SJCRH30 (cell line): ENCODE data around the gene C19orf73. TPM values are rescaled to one million over a fixed set of nuclear protein-coding genes. Genes with fewer than 3 reads are reported as not detected.

Experiments used
- DNase-seq, 2 experiments: peaks; one replicate each; pipeline ENCODE4 v3.0.0-alpha.2; 2015 to 2020
- H3K27ac ChIP-seq: fragments of 250-450 bp; sonication (Bioruptor Pico); 2 replicates; pipeline ENCODE4 v1.5.1; 2020; ENCODE audit warnings: mild to moderate bottlenecking, moderate library complexity
- H3K27me3 ChIP-seq: fragments of 250-450 bp; sonication (Bioruptor Pico); 2 replicates; pipeline ENCODE4 v1.5.1; 2020; ENCODE audit warnings: mild to moderate bottlenecking, moderate library complexity
- H3K36me3 ChIP-seq: fragments of 250-450 bp; sonication (Bioruptor Pico); 2 replicates; pipeline ENCODE4 v1.5.1; 2020; ENCODE audit warnings: mild to moderate bottlenecking, moderate library complexity
- H3K4me1 ChIP-seq: fragments of 250-450 bp; sonication (Bioruptor Pico); 2 replicates; pipeline ENCODE4 v1.5.1; 2020; ENCODE audit warnings: mild to moderate bottlenecking, moderate library complexity
- H3K4me3 ChIP-seq: fragments of 250-450 bp; sonication (Bioruptor Pico); 2 replicates; pipeline ENCODE4 v1.5.1; 2020; ENCODE audit warnings: mild to moderate bottlenecking, moderate library complexity
- H3K9me3 ChIP-seq: fragments of 250-450 bp; sonication (Bioruptor Pico); replicated peaks from 2 replicates; pipeline ENCODE4 v1.5.1; 2020; ENCODE audit warnings: mild to moderate bottlenecking, moderate library complexity
- total RNA-seq: library from RNA; depleted of rRNA; stranded (reverse); fragments of >200 nt; shearing (Covaris generic); gene quantifications from 2 replicates; pipeline ENCODE4 v1.2.3, GENCODE V29; 2014

Gene C19orf73
- total RNA-seq, 1 experiment from 2014 or later = 1.7 TPM

GRCh38 chr19:49119411-49120324 is 725 bp upstream of the C19orf73 start, which contains the start of gene PPFIA3:
Gene PPFIA3 (plus strand): TSS chr19:49119544. CDS start chr19:49127874, 8,330 bp downstream.
- H3K4me1 ChIP-seq = peaks cover 10% of the 10 kb centered on the region; the same call in 1 of the 2 replicates
- H3K27ac ChIP-seq = peak within 1 kb of the TSS; percentile 86
- H3K9me3 ChIP-seq = no peaks in the 10 kb centered on the region
- no peaks in the 10 kb centered on the region for H3K27me3 ChIP-seq
- H3K36me3 ChIP-seq = no peaks in the 10 kb centered on the region
- H3K4me3 ChIP-seq = peak within 1 kb of the TSS; percentile 65
- DNase-seq = peak; percentile 70

DNA sequence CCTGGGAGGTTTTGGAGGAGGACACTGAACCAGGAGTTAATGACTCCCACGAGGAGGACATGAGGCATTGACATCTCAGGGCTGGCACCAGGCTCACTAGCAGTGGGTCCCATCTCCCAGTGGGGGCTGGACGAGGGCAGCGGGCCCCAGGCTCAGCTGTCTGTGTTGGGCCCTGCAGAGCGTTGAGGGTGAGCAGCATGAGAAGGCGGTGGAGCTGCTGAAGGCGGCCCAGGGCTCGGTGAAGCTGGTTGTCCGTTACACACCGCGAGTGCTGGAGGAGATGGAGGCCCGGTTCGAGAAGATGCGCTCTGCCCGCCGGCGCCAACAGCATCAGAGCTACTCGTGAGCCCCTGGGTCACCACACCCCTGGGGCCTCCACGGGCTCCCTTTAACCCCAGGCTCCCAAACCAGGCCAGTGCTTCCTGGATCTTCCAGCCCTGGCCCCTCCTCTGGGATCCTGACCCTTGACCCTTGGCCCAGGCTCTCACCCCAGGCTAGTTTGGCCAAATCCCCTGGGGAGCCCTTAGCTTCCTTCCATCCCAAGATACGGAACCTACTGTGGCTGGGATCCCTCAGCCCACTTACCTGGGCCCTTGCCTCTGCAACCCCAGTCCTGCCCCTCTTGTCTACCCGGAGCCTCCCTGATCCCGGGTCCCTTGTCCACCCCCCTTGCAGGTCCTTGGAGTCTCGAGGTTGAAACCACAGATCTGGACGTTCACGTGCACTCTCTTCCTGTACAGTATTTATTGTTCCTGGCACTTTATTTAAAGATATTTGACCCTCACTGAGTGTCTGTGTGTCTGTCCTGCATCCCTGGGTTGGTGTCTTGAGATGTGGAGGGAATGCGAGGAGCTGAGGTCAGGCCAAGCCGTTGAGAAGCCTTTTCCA is 1.0 kb downstream of the C19orf73 start:
- peak overlapping the region; percentile 86; the same call in 1 of the 2 replicates for H3K27ac ChIP-seq
- DNase-seq = no peak
- H3K9me3 ChIP-seq = no peaks in the 10 kb centered on the region
- H3K4me1 ChIP-seq = peaks cover 4% of the 10 kb centered on the region; the same call in 1 of the 2 replicates
- peak overlapping the region; percentile 65 for H3K4me3 ChIP-seq
- no peaks in the 10 kb centered on the region for H3K27me3 ChIP-seq
- no peaks in the 10 kb centered on the region for H3K36me3 ChIP-seq

- no peaks in the 10 kb centered on the region for H3K27me3 ChIP-seq
- no peak overlapping the region for H3K4me3 ChIP-seq
- H3K36me3 ChIP-seq = no peaks in the 10 kb centered on the region
- no peak for DNase-seq
- H3K4me1 ChIP-seq = peaks cover 4% of the 10 kb centered on the region; the same call in 1 of the 2 replicates
- H3K9me3 ChIP-seq = no peaks in the 10 kb centered on the region
- no peak overlapping the region for H3K27ac ChIP-seq
Observed at GRCh38 chr19:49116544-49116943, 2.4 kb downstream of the C19orf73 start.

GRCh38 chr19:49114630-49115363 is 4.1 kb downstream of the C19orf73 start:
- Histone ChIP-seq H3K4me3 (peak overlapping the region; percentile 68), H3K36me3 (no peaks in the 10 kb centered on the region), H3K9me3 (no peaks in the 10 kb centered on the region), H3K4me1 (peaks cover 4% of the 10 kb centered on the region; the same call in 1 of the 2 replicates), H3K27ac (peak overlapping the region; percentile 56; the same call in 1 of the 2 replicates), H3K27me3 (no peaks in the 10 kb centered on the region)
- peak; percentile 78 to 81 for DNase-seq

- no peaks in the 10 kb centered on the region; the same call in 1 of the 2 replicates for H3K9me3 ChIP-seq
- H3K4me3 ChIP-seq = peak within 1 kb of the TSS; percentile 68
- H3K36me3 ChIP-seq = peaks cover 5% of the 10 kb centered on the region
- peak; percentile 87 to 89 for DNase-seq
- no peaks in the 10 kb centered on the region for H3K27me3 ChIP-seq
- H3K4me1 ChIP-seq = 0 out of 2 replicates have a peak, but pooled peaks cover 4% of the 10 kb centered on the region
- H3K27ac ChIP-seq = peak within 1 kb of the TSS; percentile 56; the same call in 1 of the 2 replicates
Observed at GRCh38 chr19:49113762-49114629, 4.9 kb downstream of the C19orf73 start, which contains the start of gene LIN7B. Gene LIN7B (plus strand): TSS chr19:49114370. CDS start chr19:49114405, 35 bp downstream.

DNA sequence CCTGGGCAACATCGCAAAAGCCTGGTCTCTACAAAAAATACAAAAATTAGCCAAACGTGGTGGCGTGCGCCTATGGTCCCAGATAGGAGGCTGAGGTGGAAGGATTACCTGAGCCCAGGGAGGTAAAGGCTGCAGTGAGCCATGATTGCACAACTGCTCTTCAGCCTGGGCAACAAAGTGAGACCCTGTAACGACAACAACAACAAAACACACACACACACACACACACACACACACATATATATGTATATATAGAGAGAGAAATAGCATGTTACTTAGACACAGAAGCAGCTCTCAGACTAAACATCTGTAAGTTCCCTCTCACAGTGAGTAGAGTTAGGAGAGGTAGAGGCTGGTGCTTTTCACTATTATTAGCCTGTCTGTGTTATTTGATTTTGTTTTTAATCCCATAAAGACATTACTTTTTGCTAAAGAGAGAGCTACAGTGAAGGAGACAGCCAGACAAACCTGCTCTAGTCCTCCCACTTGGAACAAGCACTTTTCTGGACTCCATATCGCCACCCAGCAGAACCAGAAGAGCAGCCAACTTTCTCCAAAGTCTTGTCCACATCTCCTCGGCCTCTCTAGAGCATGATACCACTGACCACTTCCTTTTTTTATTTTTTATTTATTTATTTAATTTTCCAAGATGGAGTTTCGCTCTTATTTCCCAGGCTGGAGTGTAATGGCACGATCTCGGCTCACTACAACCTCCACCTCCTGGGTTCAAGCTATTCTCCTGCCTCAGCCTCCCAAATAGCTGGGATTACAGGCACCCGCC is 7.5 kb downstream of the C19orf73 start:
- H3K36me3 ChIP-seq = peaks cover 27% of the 10 kb centered on the region
- no peaks in the 10 kb centered on the region; the same call in 1 of the 2 replicates for H3K9me3 ChIP-seq
- H3K27ac ChIP-seq = no peak overlapping the region
- DNase-seq = no peak
- H3K4me1 ChIP-seq = 0 out of 2 replicates have a peak, but pooled peaks cover 4% of the 10 kb centered on the region
- no peaks in the 10 kb centered on the region for H3K27me3 ChIP-seq
- no peak overlapping the region for H3K4me3 ChIP-seq

DNA sequence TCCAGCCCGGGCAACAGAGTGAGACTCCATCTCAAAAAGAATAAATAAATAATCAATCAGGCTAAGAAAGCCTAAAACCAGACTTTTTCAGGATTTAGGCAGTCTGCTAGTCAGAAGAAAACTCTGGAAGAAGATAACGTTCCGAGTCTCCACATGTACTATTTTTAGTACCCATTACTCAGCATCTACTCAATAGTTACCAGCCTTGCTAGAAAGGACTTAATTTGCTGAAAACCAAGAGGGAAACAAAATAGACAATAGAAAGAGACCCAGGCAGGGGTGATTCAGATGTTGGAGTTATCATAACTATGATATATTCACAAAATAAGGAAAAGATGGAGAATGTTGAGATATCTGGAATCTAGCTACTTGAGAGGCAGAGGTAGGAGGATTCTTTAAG is 8.4 kb downstream of the C19orf73 start:
- Histone ChIP-seq H3K4me3 (no peak overlapping the region), H3K27me3 (no peaks in the 10 kb centered on the region), H3K27ac (no peak overlapping the region), H3K9me3 (no peaks in the 10 kb centered on the region; the same call in 1 of the 2 replicates), H3K36me3 (peaks cover 36% of the 10 kb centered on the region), H3K4me1 (0 out of 2 replicates have a peak, but pooled peaks cover 4% of the 10 kb centered on the region)
- DNase-seq = no peak

GRCh38 chr19:49109569-49110233 is 9.2 kb downstream of the C19orf73 start:
- Histone ChIP-seq H3K9me3 (no peaks in the 10 kb centered on the region; the same call in 1 of the 2 replicates), H3K27me3 (no peaks in the 10 kb centered on the region), H3K36me3 (peaks cover 43% of the 10 kb centered on the region), H3K27ac (no peak overlapping the region), H3K4me3 (no peak overlapping the region), H3K4me1 (no peaks in the 10 kb centered on the region)
- no peak for DNase-seq

DNA sequence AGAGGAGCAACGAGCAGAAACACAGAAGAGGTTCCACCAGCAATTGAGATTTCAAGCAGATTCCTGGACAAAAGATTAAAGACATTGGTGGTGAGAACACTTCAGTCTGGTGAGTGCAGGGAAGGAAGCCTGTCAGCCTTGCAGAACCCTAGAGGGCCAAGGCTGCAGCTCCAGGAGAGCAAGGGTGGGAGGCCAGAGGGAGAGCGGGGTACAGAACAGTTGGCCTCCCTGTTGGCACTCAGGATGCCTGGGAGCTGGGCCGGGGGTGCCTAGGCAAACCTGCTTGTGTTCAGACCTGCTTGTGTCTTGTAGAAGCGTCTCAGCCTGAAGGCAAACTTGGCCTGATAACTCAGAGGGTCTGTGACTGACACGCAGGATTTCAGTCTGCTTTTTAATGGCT is 9.9 kb downstream of the C19orf73 start:
- H3K9me3 ChIP-seq = no peaks in the 10 kb centered on the region; the same call in 1 of the 2 replicates
- H3K4me1 ChIP-seq = no peaks in the 10 kb centered on the region
- no peak for DNase-seq
- peaks cover 47% of the 10 kb centered on the region for H3K36me3 ChIP-seq
- H3K27me3 ChIP-seq = no peaks in the 10 kb centered on the region
- H3K27ac ChIP-seq = no peak overlapping the region
- H3K4me3 ChIP-seq = no peak overlapping the region

- Histone ChIP-seq H3K4me3 (no peak overlapping the region), H3K4me1 (no peaks in the 10 kb centered on the region), H3K9me3 (no peaks in the 10 kb centered on the region; the same call in 1 of the 2 replicates), H3K36me3 (peaks cover 57% of the 10 kb centered on the region), H3K27me3 (no peaks in the 10 kb centered on the region), H3K27ac (no peak overlapping the region)
- no peak for DNase-seq
Observed at GRCh38 chr19:49107625-49108459, 11.1 kb downstream of the C19orf73 start.

DNA sequence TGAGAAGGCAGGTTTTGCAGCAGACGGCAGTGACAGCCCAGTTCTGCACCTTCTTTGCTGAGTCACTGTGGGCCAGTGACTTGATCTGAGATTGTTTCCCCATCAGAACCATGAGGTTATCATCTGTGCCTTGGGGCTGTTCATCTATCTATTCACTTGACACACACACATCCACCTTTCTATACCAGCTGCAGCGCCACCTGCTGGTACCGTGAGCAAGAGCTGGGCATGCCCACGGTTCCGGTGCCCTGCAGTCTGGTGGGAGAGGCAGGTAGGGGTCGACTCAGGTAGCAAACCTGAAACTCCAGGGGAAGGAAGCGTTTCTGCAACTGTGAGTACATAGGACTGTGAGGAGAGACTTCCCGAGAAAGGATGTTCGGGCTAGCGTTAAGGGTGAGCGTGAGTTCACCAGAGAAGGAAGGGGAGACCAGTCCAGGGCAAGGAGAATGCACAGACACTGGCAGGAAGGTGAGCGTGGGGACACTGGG is 12.3 kb downstream of the C19orf73 start:
- H3K4me1 ChIP-seq = no peaks in the 10 kb centered on the region
- peaks cover 65% of the 10 kb centered on the region for H3K36me3 ChIP-seq
- H3K4me3 ChIP-seq = no peak overlapping the region
- peak in 1 of 2 experiments; percentile 52 for DNase-seq
- no peaks in the 10 kb centered on the region for H3K27me3 ChIP-seq
- H3K9me3 ChIP-seq = no peaks in the 10 kb centered on the region; the same call in 1 of the 2 replicates
- no peak overlapping the region for H3K27ac ChIP-seq
